ENCODE measurements around the gene ATP8B1.

Gene ATP8B1

DNA sequence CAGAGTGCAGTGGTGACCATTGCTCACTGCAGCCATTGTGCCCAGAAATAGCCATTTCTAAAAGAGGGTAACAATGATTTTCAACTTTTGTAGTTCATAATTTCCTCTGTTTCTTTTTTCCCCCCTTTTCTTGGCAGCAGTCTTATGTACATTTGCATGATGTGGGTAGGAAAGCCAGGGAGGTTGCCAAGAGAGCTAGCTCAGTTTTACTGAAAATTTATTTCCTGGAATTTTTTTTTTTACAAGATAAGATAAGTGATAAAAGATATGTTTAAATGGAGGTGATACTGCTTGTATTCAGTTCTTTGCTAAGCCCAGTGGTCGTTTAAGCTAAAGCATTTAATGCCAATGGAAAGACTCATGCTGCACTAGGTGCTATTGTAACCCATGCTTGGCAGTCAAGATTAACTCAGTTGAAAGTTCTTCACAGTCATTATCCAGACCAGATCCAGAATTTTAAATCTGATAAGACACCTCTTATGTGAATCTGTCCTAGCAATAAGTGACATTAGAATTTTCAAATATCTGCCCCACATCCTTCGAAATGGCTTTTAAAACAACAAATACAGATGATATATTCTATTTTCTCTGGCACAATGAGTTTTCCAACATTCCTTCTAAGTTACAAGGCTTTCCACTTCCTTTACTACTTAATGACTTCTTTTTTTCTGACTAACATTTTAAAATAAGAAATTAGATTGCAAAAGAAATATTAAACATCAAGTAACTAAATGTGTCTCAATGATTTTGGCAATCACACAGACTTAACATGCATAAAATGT, 4.4 kb upstream of the ATP8B1 start:
- TF ChIP-seq, protein P1, sequence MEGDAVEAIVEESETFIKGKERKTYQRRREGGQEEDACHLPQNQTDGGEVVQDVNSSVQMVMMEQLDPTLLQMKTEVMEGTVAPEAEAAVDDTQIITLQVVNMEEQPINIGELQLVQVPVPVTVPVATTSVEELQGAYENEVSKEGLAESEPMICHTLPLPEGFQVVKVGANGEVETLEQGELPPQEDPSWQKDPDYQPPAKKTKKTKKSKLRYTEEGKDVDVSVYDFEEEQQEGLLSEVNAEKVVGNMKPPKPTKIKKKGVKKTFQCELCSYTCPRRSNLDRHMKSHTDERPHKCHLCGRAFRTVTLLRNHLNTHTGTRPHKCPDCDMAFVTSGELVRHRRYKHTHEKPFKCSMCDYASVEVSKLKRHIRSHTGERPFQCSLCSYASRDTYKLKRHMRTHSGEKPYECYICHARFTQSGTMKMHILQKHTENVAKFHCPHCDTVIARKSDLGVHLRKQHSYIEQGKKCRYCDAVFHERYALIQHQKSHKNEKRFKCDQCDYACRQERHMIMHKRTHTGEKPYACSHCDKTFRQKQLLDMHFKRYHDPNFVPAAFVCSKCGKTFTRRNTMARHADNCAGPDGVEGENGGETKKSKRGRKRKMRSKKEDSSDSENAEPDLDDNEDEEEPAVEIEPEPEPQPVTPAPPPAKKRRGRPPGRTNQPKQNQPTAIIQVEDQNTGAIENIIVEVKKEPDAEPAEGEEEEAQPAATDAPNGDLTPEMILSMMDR (conservative IDR thresholded peaks at IDR 0.05; ENCODE audit: low read length): no peak

DNA sequence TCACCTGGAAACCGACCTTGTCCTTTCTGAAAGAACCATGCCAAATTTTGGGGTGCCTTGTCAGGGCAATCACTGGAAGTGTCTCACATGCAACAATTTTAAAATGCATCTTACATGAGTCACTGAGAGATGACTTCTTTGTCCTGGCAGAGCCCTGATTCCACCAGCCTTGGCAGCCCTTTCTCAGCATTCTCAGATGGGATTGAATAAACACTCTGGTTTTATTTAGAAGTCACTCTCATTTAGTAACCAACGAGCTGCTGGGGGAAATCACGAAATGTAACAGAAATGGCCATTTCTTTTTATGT, 3.8 kb upstream of the ATP8B1 start:
- H3K4me3 ChIP-seq (ENCODE audit: low read length): peak overlapping the region; percentile 16; the same call in 1 of the 2 replicates
- DNase-seq (ENCODE audit: low read depth): peak; percentile 95
- TF ChIP-seq, protein P1 (conservative IDR thresholded peaks at IDR 0.05; ENCODE audit: low read length): no peak

More for the DNA sequence above, 4.4 kb upstream of the ATP8B1 start:
- peak overlapping the region; percentile 0; the same call in 1 of the 2 replicates for H3K4me3 ChIP-seq (ENCODE audit: low read length)
- DNase-seq (ENCODE audit: low read depth): peak; percentile 88

DNA sequence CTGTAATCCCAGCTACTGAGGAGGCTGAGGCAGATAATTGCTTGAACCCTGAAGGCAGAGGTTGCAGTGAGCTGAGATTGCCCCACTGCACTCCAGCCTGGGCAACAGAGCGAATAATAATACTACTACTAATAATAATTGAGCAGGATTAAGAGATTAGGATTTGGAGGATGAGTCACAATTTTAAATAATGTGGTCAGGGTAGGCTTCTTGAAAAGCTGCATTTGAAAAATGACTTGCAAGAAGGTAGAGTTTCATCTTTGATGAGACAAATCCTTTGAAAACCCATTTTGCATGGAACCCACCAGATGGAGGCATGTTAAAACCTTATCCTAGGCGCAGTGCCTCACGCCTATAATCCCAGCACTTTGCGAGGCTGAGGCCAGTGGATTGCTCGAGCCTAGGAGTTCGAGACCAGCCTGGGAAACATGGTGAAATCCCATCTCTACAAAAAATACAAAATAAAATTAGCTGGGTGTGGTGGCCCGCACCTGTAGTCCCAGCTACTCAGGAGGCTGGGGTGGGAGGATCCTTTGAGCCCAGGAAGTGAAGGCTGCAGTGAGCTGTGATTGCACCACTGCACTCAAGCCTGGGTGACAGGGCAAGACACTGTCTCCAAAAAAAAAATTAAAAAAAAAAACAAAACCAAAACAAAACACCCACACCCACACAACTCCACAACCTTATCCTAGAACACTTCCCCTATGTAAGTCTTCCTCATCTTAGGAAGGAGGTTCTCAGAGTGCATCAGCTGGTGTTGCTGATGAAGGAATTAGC, 3.3 kb upstream of the ATP8B1 start:
- peak overlapping the region; percentile 16; the same call in 1 of the 2 replicates for H3K4me3 ChIP-seq (ENCODE audit: low read length)
- TF ChIP-seq, protein P1 (conservative IDR thresholded peaks at IDR 0.05; ENCODE audit: low read length): no peak

DNA sequence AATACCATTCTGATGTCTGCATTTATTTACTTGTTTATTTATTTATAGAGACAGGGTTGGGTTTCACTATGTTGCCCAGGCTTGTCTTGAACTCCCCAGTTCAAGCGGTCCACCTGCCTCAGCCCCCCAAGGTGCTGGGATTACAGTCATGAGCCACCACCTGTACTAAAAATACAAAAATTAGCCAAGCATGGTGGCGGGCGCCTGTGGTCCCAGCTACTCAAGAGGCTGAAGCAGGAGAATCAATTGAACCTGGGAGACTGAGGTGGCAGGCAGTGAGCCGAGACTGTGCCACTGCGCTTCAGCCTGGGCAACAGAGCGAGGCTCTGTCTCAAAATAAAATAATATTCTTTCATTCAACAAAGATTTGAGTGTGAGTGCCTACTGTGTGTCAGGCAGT, 2.0 kb upstream of the ATP8B1 start:
- no peak for DNase-seq (ENCODE audit: low read depth)
- TF ChIP-seq, protein P1 (conservative IDR thresholded peaks at IDR 0.05; ENCODE audit: low read length): no peak
- H3K4me3 ChIP-seq (ENCODE audit: low read length): no peak overlapping the region

More for the DNA sequence above, 3.3 kb upstream of the ATP8B1 start:
- no peak for DNase-seq (ENCODE audit: low read depth)

DNA sequence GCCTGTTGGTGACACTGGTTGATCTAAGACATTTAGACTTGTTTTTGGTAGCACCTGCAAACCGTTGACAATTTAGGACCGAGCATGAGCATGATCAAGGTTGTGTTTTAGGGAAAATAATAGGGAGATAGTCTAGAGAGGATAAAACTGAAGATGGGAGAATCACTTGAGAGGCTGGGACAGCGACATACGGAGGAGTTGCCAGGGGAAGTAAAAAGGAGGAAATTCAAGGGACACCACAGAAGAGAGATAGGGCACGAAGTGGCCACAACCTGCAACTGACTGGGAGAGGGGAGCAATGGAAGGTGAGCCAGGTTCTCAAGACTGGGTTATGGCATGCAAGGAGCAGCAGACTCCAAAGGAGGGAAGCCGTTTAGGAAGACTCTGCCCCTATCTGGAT, 1.4 kb upstream of the ATP8B1 start:
- no peak for DNase-seq (ENCODE audit: low read depth)
- TF ChIP-seq, protein P1 (conservative IDR thresholded peaks at IDR 0.05; ENCODE audit: low read length): no peak
- no peak overlapping the region; the same call in 1 of the 2 replicates for H3K4me3 ChIP-seq (ENCODE audit: low read length)

DNA sequence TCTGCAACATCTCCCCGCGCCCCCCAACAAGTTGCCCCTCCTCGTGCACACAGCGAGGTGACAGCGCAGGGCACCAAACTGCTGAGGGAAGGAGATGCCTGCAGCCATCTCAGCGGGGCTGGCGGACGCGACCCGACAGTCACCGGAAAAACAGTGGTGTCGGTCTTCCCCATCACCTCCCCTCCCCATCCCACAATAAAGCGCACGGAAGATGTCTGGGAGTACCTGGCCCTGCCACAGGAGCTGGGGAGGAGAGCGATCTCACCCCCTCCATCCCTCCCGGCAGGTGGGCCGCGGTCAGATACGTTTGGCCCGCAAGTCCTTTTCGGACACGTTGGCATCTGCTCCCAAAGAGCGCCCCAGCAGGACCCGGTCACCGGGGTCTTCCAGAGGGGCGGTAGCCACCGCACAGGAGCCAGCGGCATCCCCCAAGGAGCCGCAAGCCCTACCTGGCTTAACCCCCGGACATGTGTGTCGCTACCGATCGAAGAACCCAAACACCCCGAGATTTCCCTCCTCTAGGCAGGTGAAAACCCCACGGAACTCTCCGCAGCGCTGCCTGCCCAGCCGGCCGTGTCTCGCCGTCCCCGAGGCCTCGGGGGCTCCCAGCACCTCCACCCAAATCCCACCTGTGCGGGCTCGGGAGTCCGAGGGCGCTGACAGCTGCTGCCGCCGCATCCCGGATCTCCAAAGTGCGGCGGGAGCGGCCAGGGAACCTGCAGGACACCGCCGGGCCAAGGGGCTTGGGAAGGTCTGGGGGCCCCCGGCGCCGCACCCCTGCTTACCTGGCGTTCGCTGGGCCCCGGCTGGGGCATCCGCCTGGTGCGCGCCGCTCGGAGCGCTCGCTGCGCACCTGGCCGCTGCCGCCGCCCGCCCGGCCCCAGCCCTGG, 657 bp downstream of the ATP8B1 start:
- DNase-seq (ENCODE audit: low read depth): no peak
- TF ChIP-seq, protein P1 (conservative IDR thresholded peaks at IDR 0.05; ENCODE audit: low read length): no peak
- peak overlapping the region; percentile 97 for H3K4me3 ChIP-seq (ENCODE audit: low read length)

All from AG10803 (cell line).